A549 (cell line): ENCODE results near the gene FAF1. TPM values are rescaled to one million over a fixed set of nuclear protein-coding genes. Genes with fewer than 3 reads are reported as not detected.

Experiments used
- ATAC-seq, 2 experiments: fragments of 200-7000 bp in 1 of 2; fragments of >200 bp in 1 of 2; cut with Nextera tagmentation in 1 of 2; cut with Tn5 transposase in 1 of 2; 3 replicates each; pipeline versions ENCODE4 v1.8.0 to v1.9.1; 2018 to 2020; ENCODE audit warnings: mild to moderate bottlenecking in 1 of 2, moderate library complexity in 1 of 2
- CTCF ChIA-PET: fragments of 300-600 bp; sonication (Branson Sonifier 250); formaldehyde crosslinking; extraction: SDS; loops from one replicate; lab custom pipeline; 2021; ENCODE audit warnings: antibody characterized with exemption, inconsistent platforms; lab: Yijun Ruan, JAX
- POLR2A ChIA-PET: fragments of 350-600 bp; formaldehyde crosslinking; extraction: SDS; loops from one replicate; lab custom pipeline; 2021; ENCODE audit warnings: antibody characterized with exemption, inconsistent platforms; lab: Yijun Ruan, JAX
- DNase-seq, 2 experiments: peaks; one replicate each; pipeline versions ENCODE4 v3.0.0 to v3.0.0-alpha.2; 2011 to 2016; ENCODE audit warnings: low read depth in 1 of 2, low spot score in 1 of 2
- FAIRE-seq: peaks from 2 replicates; lab custom pipeline; 2011; peaks lifted over from hg19 to GRCh38; lab: Jason Lieb, UNC
- H3K27ac ChIP-seq, 2 experiments: fragments of >200 bp; sonication (Bioruptor Twin); formaldehyde crosslinking; 3 replicates each; pipeline ENCODE4 v1.5.1; 2016 to 2017
- H3K4me1 ChIP-seq: fragments of >200 bp; sonication (Bioruptor Twin); formaldehyde crosslinking; 3 replicates; pipeline ENCODE4 v1.6.1; 2016
- H3K4me2 ChIP-seq: fragments of >200 bp; sonication (Bioruptor Twin); formaldehyde crosslinking; 3 replicates; pipeline ENCODE4 v1.6.1; 2016
- H3K4me3 ChIP-seq: fragments of >200 bp; sonication (Bioruptor Twin); formaldehyde crosslinking; 3 replicates; pipeline ENCODE4 v1.5.1; 2016
- H3K9me3 ChIP-seq: fragments of >200 bp; sonication (Bioruptor Twin); formaldehyde crosslinking; 3 replicates; pipeline ENCODE4 v1.6.1; 2016
- ATOH8 ChIP-seq: fragments of 250-450 bp; sonication (Bioruptor Pico); IDR thresholded peaks from 2 replicates; pipeline ENCODE4 v1.5.0; 2020; ENCODE audit warnings: low read depth, mild to moderate bottlenecking, moderate library complexity
- BHLHE40 ChIP-seq: IDR thresholded peaks from 2 replicates; pipeline ENCODE4 v1.6.1; 2012; ENCODE audit warnings: low read depth, low read length, inconsistent platforms
- CBX8 ChIP-seq: fragments of 200-600 bp; sonication (generic); IDR thresholded peaks from 2 replicates; pipeline ENCODE4 v1.6.1; 2016
- CHD2 ChIP-seq: fragments of 150-350 bp; IDR thresholded peaks from 2 replicates; pipeline ENCODE4 v1.6.1; 2014; ENCODE audit warnings: low read length; ENCODE audit not compliant: partially characterized antibody
- CTCF ChIP-seq: fragments of >200 bp; sonication (Bioruptor Twin); formaldehyde crosslinking; IDR thresholded peaks from 3 replicates; pipeline ENCODE4 v1.5.1; 2016
- EP300 ChIP-seq, 2 experiments: fragments of >200 bp; sonication (Bioruptor Twin); formaldehyde crosslinking; IDR thresholded peaks; 2 replicates in 1 of 2; 3 replicates in 1 of 2; pipeline ENCODE4 v1.6.1; 2016 to 2017
- ESRRA ChIP-seq: fragments of 150-350 bp; IDR thresholded peaks from 2 replicates; pipeline ENCODE4 v1.6.1; 2014; ENCODE audit warnings: mild to moderate bottlenecking, low read length, borderline replicate concordance
- HES2 ChIP-seq: fragments of >200 bp; sonication (Bioruptor Twin); formaldehyde crosslinking; IDR thresholded peaks from 2 replicates; pipeline ENCODE4 v1.6.1; 2016
- HEYL ChIP-seq: fragments of 250-450 bp; sonication (Bioruptor Pico); IDR thresholded peaks from 2 replicates; pipeline ENCODE4 v1.8.0; 2021; ENCODE audit warnings: mild to moderate bottlenecking, moderate library complexity
- HMGXB4 ChIP-seq: fragments of 250-450 bp; sonication (Bioruptor Pico); IDR thresholded peaks from 2 replicates; pipeline ENCODE4 v1.5.0; 2021; ENCODE audit warnings: mild to moderate bottlenecking, moderate library complexity, borderline replicate concordance
- JUNB ChIP-seq: fragments of >200 bp; sonication (Bioruptor Twin); formaldehyde crosslinking; IDR thresholded peaks from 2 replicates; pipeline ENCODE4 v1.6.1; 2016
- NFE2L2 ChIP-seq: fragments of 150-350 bp; conservative IDR thresholded peaks from 2 replicates; pipeline ENCODE4 v1.6.1; 2014; ENCODE audit warnings: low read length
- PHF8 ChIP-seq: fragments of 200-600 bp; sonication (generic); IDR thresholded peaks from 2 replicates; pipeline ENCODE4 v1.6.1; 2016; ENCODE audit warnings: low read depth, mild to moderate bottlenecking, antibody characterized with exemption, moderate library complexity, borderline replicate concordance
- POLR2AphosphoS2 ChIP-seq: conservative IDR thresholded peaks from 2 replicates; pipeline ENCODE4 v1.6.1; 2012; ENCODE audit warnings: low read length, improper control_type of control experiment, inconsistent platforms
- RARB ChIP-seq: fragments of 250-450 bp; sonication (Bioruptor Pico); IDR thresholded peaks from 2 replicates; pipeline ENCODE4 v1.8.0; 2021; ENCODE audit warnings: mild to moderate bottlenecking, moderate library complexity
- RCOR1 ChIP-seq: fragments of 150-350 bp; IDR thresholded peaks from 2 replicates; pipeline ENCODE4 v1.6.1; 2014; ENCODE audit warnings: antibody characterized with exemption, low read length, low read depth
- RNF2 ChIP-seq: fragments of 200-600 bp; sonication (generic); IDR thresholded peaks from 2 replicates; pipeline ENCODE4 v1.6.1; 2016; ENCODE audit warnings: low read depth, mild to moderate bottlenecking, antibody characterized with exemption, moderate library complexity, borderline replicate concordance
- SREBF2 ChIP-seq: fragments of 450-650 bp; IDR thresholded peaks from 2 replicates; pipeline ENCODE4 v1.6.1; 2014; ENCODE audit warnings: mild to moderate bottlenecking, moderate library complexity
- TFCP2L1 ChIP-seq: fragments of 250-450 bp; sonication (Bioruptor Pico); IDR thresholded peaks from 2 replicates; pipeline ENCODE4 v1.5.0; 2021; ENCODE audit warnings: mild to moderate bottlenecking
- ZFP36 ChIP-seq: fragments of 450-650 bp; IDR thresholded peaks from 2 replicates; pipeline ENCODE4 v1.6.1; 2014; ENCODE audit warnings: borderline replicate concordance; ENCODE audit not compliant: partially characterized antibody
- WGBS: methylation state at CpG from one replicate; pipeline ENCODE4 v1.1.6; 2017; ENCODE audit errors: missing lambda C conversion rate; 5-methylcytosine and 5-hydroxymethylcytosine counted together
- polyA plus RNA-seq, 4 experiments: library from polyadenylated mRNA; depleted of rRNA in 3 of 4; stranded (reverse); fragments of >200 nt; fragmentation: RNase III in 1 of 4; extraction: RNeasy Plus Mini Kit Qiagen cat#74134 plus additional on column Dnase treatment in 1 of 4; gene quantifications; 2 replicates in 3 of 4; 3 replicates in 1 of 4; pipeline ENCODE4 v1.2.3, GENCODE V29; 2011 to 2017

The FAF1 gene
- polyA plus RNA-seq, 2 of the 4 experiments (the other 2 are of a cell fraction), result 31.7 to 46.2 TPM

- no peak for DNase-seq
- no peak for ATAC-seq
- Histone ChIP-seq H3K4me2 (no peak overlapping the region), H3K4me1 (no peaks in the 10 kb centered on the region), H3K4me3 (no peak overlapping the region), H3K9me3 (no peaks in the 10 kb centered on the region), H3K27ac (no peak overlapping the region)
- FAIRE-seq, result no peak
- CTCF ChIA-PET, result no interaction called here
- POLR2A ChIA-PET, result no interaction called here
- TF ChIP-seq RNF2 (no peak), BHLHE40 (no peak), CTCF (no peak), RARB (CRISPR knock-in tag) (no peak), TFCP2L1 (CRISPR knock-in tag) (no peak), HEYL (CRISPR knock-in tag) (no peak), CBX8 (no peak), EP300 (IDR thresholded peaks at IDR 0.05) (no peak), SREBF2 (no peak), NFE2L2 (no peak), ZFP36 (no peak), ESRRA (no peak), RCOR1 (no peak), CHD2 (no peak)
- 93% methylated on average over 5 of the region's 5 CpGs for WGBS
Observed at GRCh38 chr1:50831300-50832061, 128.6 kb downstream of the FAF1 start.

- Histone ChIP-seq H3K4me2 (no peak overlapping the region), H3K27ac (no peak overlapping the region), H3K4me3 (no peak overlapping the region), H3K9me3 (no peaks in the 10 kb centered on the region), H3K4me1 (no peaks in the 10 kb centered on the region)
- DNase-seq (no peak), FAIRE-seq (no peak), ATAC-seq (no peak)
- ChIA-PET POLR2A (no interaction called here), CTCF (no interaction called here)
- no peak for TF ChIP-seq POLR2AphosphoS2
Observed at GRCh38 chr1:50830621-50831020, 129.4 kb downstream of the FAF1 start.

GRCh38 chr1:50829014-50829958 lies 130.8 kb downstream of the FAF1 start:
- Histone ChIP-seq H3K9me3 (no peaks in the 10 kb centered on the region), H3K4me3 (no peak overlapping the region), H3K27ac (no peak overlapping the region), H3K4me1 (no peaks in the 10 kb centered on the region), H3K4me2 (no peak overlapping the region)
- TF ChIP-seq POLR2AphosphoS2 (no peak), HES2 (no peak), HEYL (CRISPR knock-in tag) (no peak), PHF8 (no peak), TFCP2L1 (CRISPR knock-in tag) (no peak), JUNB (no peak), ATOH8 (no peak), CTCF (no peak), HMGXB4 (CRISPR knock-in tag) (no peak)
- DNase-seq (no peak), FAIRE-seq (no peak), ATAC-seq (no peak)
- POLR2A ChIA-PET, result no interaction called here
- 89% methylated on average over 1 of the region's 1 CpG for WGBS
- CTCF ChIA-PET, result no interaction called here
